Measurements from ENCODE around the gene MSH5.
A peak's percentile ranks its signal among the peaks of the same experiment; 100 is the strongest.

Gene MSH5

GRCh38 chr6:31739639-31740396, at the start of gene MSH5:
Gene MSH5, plus strand, starts transcription at chr6:31740005. Its CDS starts 462 bp downstream, at chr6:31740467.
- H3K36me3 Mint-ChIP-seq (ENCODE audit: low read depth): peaks cover 30% of the 10 kb centered on the region
- no peaks in the 10 kb centered on the region for H3K27me3 Mint-ChIP-seq (ENCODE audit: low read depth)
- H3K4me1 Mint-ChIP-seq (ENCODE audit: low read depth): peaks cover 55% of the 10 kb centered on the region

DNA sequence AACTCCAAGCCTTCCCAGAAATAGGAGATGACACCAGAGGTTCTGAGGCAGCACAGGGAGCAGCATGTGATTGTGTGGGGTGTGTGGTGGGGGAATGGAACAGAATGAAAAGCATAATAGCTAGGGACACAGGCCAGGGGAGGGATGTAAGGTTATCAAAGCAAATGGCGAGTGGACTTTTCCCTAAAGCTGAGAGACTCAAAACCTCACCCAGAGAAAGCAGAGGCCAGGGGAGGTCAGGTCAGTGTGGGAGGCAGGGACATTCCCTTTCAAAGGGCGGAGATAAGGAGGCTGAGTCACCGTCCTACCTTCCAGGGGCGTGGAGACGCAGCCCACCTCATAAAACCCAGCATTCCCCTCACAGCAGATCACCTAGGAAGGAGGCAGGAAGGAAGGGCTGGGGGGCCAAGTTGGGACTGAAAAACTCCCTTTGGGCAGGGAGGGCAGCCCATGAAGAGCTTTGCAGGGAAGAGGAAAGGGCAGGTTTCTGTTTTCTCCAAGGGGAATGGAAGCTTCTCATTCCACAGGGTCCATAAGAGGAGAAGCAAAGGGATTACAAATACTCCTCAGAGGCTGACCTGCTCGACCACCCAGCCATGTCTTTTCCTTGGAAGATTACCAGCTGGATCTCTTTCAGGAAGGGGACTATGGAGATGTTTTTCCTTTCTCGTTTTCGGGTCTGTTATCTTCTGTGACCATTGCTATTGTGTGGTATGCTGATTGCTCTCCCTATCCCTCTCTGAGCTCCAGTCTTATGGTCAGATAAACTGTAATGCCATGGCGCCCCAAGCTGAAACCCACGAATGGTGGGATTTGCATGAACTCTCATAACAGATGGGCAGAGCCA, 49.4 kb upstream of the MSH5 start:
- no peaks in the 10 kb centered on the region for H3K9me3 Mint-ChIP-seq
- H3K36me3 Mint-ChIP-seq (ENCODE audit: low read depth): peaks cover 38% of the 10 kb centered on the region
- H3K4me1 Mint-ChIP-seq (ENCODE audit: low read depth): no peaks in the 10 kb centered on the region
- no peak overlapping the region for H3K4me3 Mint-ChIP-seq
- no peak overlapping the region for H3K27ac Mint-ChIP-seq
- H3K27me3 Mint-ChIP-seq (ENCODE audit: low read depth): no peaks in the 10 kb centered on the region

More at GRCh38 chr6:31739639-31740396, at the start of gene MSH5:
- H3K4me3 Mint-ChIP-seq: peak within 1 kb of the TSS; percentile 100
- H3K27ac Mint-ChIP-seq: peak within 1 kb of the TSS; percentile 93
- H3K9me3 Mint-ChIP-seq: no peaks in the 10 kb centered on the region

GRCh38 chr6:31691078-31691463, 48.7 kb upstream of the MSH5 start:
- H3K36me3 Mint-ChIP-seq (ENCODE audit: low read depth): peaks cover 36% of the 10 kb centered on the region
- H3K4me1 Mint-ChIP-seq (ENCODE audit: low read depth): no peaks in the 10 kb centered on the region
- no peak overlapping the region for H3K27ac Mint-ChIP-seq
- no peak overlapping the region for H3K4me3 Mint-ChIP-seq
- H3K9me3 Mint-ChIP-seq: no peaks in the 10 kb centered on the region
- H3K27me3 Mint-ChIP-seq (ENCODE audit: low read depth): no peaks in the 10 kb centered on the region

- H3K9me3 Mint-ChIP-seq: no peaks in the 10 kb centered on the region
These were observed 48.2 kb upstream of the MSH5 start for GRCh38 chr6:31691564-31692108.

DNA sequence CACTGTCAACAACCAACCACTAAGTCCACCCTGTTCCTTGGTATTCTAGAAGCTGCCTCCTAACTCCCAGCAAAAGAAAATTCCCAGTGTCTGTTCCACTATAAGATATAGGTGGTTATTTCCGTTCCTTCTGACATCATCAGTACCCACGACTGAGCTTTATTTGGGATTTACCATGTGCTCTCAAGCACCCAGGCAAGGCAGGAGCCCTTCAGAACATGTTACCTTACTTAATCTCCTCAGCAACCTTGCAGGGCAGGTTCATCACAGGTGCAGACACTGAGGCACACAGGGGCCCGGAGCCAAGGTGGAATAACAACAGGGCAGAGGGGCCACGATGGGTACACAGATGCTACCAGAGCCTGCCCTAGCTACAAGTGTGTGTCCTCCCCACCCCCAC, 47.5 kb upstream of the MSH5 start:
- Mint-ChIP-seq H3K9me3 (no peaks in the 10 kb centered on the region), H3K36me3 (ENCODE audit: low read depth) (peaks cover 36% of the 10 kb centered on the region), H3K4me1 (ENCODE audit: low read depth) (peaks cover 3% of the 10 kb centered on the region), H3K4me3 (no peak overlapping the region), H3K27ac (no peak overlapping the region), H3K27me3 (ENCODE audit: low read depth) (no peaks in the 10 kb centered on the region)

More at GRCh38 chr6:31691564-31692108, 48.2 kb upstream of the MSH5 start:
- H3K4me1 Mint-ChIP-seq (ENCODE audit: low read depth): no peaks in the 10 kb centered on the region
- H3K27ac Mint-ChIP-seq: no peak overlapping the region
- H3K4me3 Mint-ChIP-seq: no peak overlapping the region
- peaks cover 34% of the 10 kb centered on the region for H3K36me3 Mint-ChIP-seq (ENCODE audit: low read depth)
- H3K27me3 Mint-ChIP-seq (ENCODE audit: low read depth): no peaks in the 10 kb centered on the region

DNA sequence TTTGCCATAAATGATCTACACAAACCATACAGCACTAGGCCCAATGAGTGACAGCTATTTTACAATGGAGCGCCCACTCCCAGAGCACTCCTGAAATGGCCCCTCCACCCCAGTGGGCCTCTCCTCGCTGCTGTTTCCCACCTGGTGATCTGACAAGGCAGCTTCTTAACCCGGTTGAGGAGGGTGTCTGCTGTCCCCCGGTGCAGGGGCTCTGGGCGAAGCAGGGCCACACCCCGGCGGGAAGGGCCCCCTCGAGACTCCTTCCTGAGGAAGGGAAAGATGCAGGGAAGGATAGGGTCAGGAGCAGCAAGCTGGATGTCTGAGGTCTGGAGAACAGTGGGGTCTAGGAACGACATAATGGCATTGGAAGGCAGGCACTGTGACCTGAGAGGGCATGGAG, 46.9 kb upstream of the MSH5 start:
- H3K4me3 Mint-ChIP-seq: no peak overlapping the region
- no peaks in the 10 kb centered on the region for H3K9me3 Mint-ChIP-seq
- H3K27me3 Mint-ChIP-seq (ENCODE audit: low read depth): no peaks in the 10 kb centered on the region
- H3K27ac Mint-ChIP-seq: no peak overlapping the region
- peaks cover 36% of the 10 kb centered on the region for H3K36me3 Mint-ChIP-seq (ENCODE audit: low read depth)
- peaks cover 8% of the 10 kb centered on the region for H3K4me1 Mint-ChIP-seq (ENCODE audit: low read depth)

GRCh38 chr6:31693535-31693934, 46.3 kb upstream of the MSH5 start:
- no peak overlapping the region for H3K4me3 Mint-ChIP-seq
- H3K27me3 Mint-ChIP-seq (ENCODE audit: low read depth): no peaks in the 10 kb centered on the region
- peaks cover 10% of the 10 kb centered on the region for H3K4me1 Mint-ChIP-seq (ENCODE audit: low read depth)
- H3K9me3 Mint-ChIP-seq: no peaks in the 10 kb centered on the region
- H3K27ac Mint-ChIP-seq: no peak overlapping the region
- peaks cover 35% of the 10 kb centered on the region for H3K36me3 Mint-ChIP-seq (ENCODE audit: low read depth)

GRCh38 chr6:31697555-31697954, 42.2 kb upstream of the MSH5 start:
- no peaks in the 10 kb centered on the region for H3K9me3 Mint-ChIP-seq
- peak overlapping the region; percentile 37 for H3K27ac Mint-ChIP-seq
- H3K4me1 Mint-ChIP-seq (ENCODE audit: low read depth): peaks cover 21% of the 10 kb centered on the region
- H3K36me3 Mint-ChIP-seq (ENCODE audit: low read depth): peaks cover 19% of the 10 kb centered on the region
- no peaks in the 10 kb centered on the region for H3K27me3 Mint-ChIP-seq (ENCODE audit: low read depth)
- H3K4me3 Mint-ChIP-seq: no peak overlapping the region

GRCh38 chr6:31700740-31701401, 38.9 kb upstream of the MSH5 start:
- Mint-ChIP-seq H3K4me1 (ENCODE audit: low read depth) (peaks cover 24% of the 10 kb centered on the region), H3K9me3 (no peaks in the 10 kb centered on the region), H3K27me3 (ENCODE audit: low read depth) (no peaks in the 10 kb centered on the region), H3K27ac (no peak overlapping the region), H3K4me3 (peak overlapping the region; percentile 25), H3K36me3 (ENCODE audit: low read depth) (peaks cover 14% of the 10 kb centered on the region)

DNA sequence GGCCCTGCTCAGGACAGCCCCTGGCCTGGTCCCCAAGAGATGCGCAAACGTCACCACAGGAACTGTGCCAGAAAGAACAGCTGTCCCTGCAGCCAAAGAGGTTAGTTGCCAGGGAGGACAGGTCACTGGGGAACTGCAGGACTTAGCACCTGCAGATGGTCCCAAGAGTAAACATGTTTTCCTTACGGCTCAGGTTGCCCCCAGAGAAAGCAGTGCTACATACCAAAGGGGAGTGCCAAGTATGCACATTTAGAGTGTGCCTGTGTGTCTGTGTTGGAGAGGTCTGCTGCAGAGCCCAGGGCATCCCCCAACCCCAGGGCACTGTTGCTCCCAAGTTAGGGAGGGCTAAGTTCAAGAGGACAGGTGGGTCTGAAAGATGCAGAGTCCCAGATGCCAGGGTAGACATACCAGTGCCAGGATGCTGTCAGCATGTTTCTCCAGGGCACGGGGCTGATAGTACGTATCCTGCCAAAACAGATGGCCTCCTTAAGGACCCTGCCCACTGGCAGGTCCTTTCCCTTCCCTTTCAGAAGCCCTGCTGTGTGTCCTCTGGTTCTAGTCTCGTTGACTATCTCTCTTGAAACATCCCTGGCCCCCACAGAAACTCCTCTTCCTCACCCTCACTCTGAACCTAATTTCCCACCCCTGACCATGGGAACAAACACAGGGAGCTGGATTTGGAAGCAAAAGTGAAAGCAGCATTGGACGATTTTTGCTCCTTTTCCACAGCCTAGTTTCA, 38.0 kb upstream of the MSH5 start:
- Mint-ChIP-seq H3K27ac (peak overlapping the region; percentile 95), H3K9me3 (no peaks in the 10 kb centered on the region), H3K27me3 (ENCODE audit: low read depth) (no peaks in the 10 kb centered on the region), H3K4me1 (ENCODE audit: low read depth) (peaks cover 24% of the 10 kb centered on the region), H3K36me3 (ENCODE audit: low read depth) (peaks cover 11% of the 10 kb centered on the region), H3K4me3 (peak overlapping the region; percentile 93)

DNA sequence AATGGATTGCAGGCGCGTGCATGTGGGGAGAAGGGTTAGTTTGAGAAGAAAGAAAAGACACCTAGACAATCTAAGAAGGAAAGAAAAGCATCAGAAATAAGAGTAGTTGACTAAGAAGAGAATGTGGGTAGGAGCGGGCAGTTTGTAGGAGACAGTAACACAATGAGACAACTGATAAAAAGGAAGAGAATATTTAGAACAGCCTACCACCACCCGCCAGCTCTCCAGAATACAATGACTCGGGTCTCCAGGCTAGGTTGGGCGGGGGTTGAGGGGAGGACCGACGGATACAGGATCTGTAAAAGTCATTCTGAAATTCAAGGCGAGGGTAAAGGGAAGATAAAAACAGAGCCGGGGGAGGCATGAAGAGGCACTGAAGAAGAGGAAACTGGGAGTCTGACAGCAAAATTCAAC, 37.4 kb upstream of the MSH5 start:
- peak overlapping the region; percentile 93 for H3K4me3 Mint-ChIP-seq
- peaks cover 7% of the 10 kb centered on the region for H3K36me3 Mint-ChIP-seq (ENCODE audit: low read depth)
- no peaks in the 10 kb centered on the region for H3K27me3 Mint-ChIP-seq (ENCODE audit: low read depth)
- H3K27ac Mint-ChIP-seq: peak overlapping the region; percentile 95
- no peaks in the 10 kb centered on the region for H3K9me3 Mint-ChIP-seq
- peaks cover 21% of the 10 kb centered on the region for H3K4me1 Mint-ChIP-seq (ENCODE audit: low read depth)

DNA sequence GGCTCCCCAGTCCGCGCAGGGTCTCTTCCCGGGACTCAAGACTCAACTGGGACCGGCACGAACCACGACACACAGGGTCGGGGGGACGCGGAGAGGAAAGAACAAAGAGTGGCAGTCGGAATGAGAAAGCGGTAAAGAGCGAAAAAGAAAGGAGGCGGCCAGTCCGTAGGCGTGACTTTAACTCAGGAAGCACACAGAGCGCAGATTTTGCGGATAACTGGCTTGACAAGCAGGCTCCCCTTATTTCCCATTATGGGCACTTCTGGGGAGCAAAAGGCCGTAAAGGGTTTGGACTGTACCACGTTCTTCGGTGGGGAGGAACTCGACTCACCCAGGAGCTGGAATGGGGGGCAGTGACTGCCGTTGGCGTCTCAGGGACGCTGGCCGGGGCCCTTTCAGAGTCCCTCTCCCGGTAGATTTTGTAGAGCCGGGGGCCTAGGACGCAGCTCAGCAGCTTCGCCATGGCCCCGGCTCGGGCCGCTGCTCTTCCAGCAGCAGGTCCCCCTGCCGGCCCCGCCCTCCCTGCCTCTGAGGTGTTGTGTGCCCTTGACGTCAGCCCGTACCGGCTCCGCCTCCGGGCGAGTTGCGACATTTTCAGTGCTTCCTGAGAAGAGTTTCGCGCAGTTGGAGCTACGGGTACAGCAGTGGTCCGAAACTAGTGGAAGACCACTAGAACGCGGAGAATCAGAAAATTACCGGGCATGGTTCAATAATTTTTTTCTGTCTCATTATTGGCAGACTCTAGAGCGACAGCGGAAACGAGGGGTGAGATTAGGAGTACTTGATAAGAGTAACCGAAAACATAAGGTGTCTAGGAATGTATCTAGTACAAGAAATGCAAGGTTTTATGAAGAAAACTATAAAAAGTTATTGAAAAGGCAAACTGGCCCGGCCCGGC, 36.7 kb upstream of the MSH5 start, which contains the start of gene ABHD16A:
Gene ABHD16A, minus strand, starts transcription at position 506 of the 898 bp plus-strand sequence. Its CDS starts 43 bp downstream, at position 463.
- Mint-ChIP-seq H3K36me3 (ENCODE audit: low read depth) (peaks cover under 1% of the 10 kb centered on the region), H3K4me3 (peak within 1 kb of the TSS; percentile 93), H3K27me3 (ENCODE audit: low read depth) (no peaks in the 10 kb centered on the region), H3K27ac (peak within 1 kb of the TSS; percentile 95), H3K4me1 (ENCODE audit: low read depth) (peaks cover 15% of the 10 kb centered on the region), H3K9me3 (no peaks in the 10 kb centered on the region)

- H3K27ac Mint-ChIP-seq: no peak overlapping the region
- H3K36me3 Mint-ChIP-seq (ENCODE audit: low read depth): no peaks in the 10 kb centered on the region
- H3K27me3 Mint-ChIP-seq (ENCODE audit: low read depth): no peaks in the 10 kb centered on the region
- peaks cover 17% of the 10 kb centered on the region for H3K4me1 Mint-ChIP-seq (ENCODE audit: low read depth)
- H3K9me3 Mint-ChIP-seq: no peaks in the 10 kb centered on the region
- no peak overlapping the region for H3K4me3 Mint-ChIP-seq
These were observed 33.9 kb upstream of the MSH5 start for GRCh38 chr6:31705931-31706330.

All from T-helper 1 cell treated with Interleukin-12 subunit alpha and Interleukin-12 subunit beta and Interleukin-4 antibody, amounts not matched to agents 30 μg/mL and 1 μg/mL, for 36 hours (primary cell).